A673 (cell line): ENCODE measurements around the gene MRPL34.

Experiments
- EZH2 ChIP-seq: fragments of 200-600 bp; sonication (generic); IDR thresholded peaks from 2 replicates; pipeline ENCODE4 v1.6.1; 2017; ENCODE audit warnings: borderline replicate concordance, low read depth, mild to moderate bottlenecking, mixed read lengths, antibody characterized with exemption, low read length; ENCODE audit not compliant: poor library complexity, severe bottlenecking
- TF ChIP-seq, protein P1 (sequence below): fragments of 300-800, 200-600 bp; sonication (generic); conservative IDR thresholded peaks from 2 replicates; pipeline ENCODE4 v1.5.1; 2017; ENCODE audit warnings: low read depth, mild to moderate bottlenecking, antibody characterized with exemption, low read length, moderate library complexity, mixed read lengths

DNA sequence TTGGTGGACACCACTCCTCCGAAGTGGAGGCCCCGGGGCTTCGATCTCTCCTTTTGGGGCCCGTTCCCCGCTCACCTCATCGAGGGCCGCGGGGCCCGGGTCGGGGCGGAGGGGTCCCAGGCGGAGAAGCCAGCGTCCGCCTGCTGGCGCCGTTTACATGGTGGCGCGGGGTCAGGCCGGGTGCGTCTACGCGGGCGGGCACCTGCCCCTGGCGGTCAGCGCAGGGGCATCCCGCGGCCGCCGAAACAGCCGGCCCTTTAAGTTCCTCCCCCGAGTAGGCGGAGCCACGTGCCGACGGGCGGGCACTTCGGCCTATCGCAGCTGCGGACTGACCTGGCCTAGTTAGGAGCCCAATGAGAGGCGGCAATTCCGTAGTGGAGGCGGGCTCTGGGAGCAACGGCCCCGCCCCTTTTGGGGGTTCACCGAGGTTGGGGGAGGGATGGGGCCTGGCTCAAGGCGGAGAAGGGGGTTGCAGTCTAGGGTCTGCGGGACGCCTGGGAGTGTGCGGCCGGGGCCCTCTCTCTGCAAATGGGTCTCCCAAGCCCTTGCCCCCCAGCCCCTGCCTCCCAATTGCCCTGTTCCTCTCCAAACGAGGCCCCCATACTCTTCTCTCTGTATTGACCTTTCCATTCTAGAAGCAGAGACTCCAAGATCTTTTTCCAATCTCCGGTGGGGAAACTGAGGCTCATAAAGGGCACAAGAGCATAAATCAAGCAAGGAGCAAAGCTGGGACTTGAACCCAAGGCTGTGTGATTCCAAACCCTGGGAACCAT lies 2.3 kb upstream of the MRPL34 start, which contains the start of gene ABHD8:
- TF ChIP-seq, protein P1, sequence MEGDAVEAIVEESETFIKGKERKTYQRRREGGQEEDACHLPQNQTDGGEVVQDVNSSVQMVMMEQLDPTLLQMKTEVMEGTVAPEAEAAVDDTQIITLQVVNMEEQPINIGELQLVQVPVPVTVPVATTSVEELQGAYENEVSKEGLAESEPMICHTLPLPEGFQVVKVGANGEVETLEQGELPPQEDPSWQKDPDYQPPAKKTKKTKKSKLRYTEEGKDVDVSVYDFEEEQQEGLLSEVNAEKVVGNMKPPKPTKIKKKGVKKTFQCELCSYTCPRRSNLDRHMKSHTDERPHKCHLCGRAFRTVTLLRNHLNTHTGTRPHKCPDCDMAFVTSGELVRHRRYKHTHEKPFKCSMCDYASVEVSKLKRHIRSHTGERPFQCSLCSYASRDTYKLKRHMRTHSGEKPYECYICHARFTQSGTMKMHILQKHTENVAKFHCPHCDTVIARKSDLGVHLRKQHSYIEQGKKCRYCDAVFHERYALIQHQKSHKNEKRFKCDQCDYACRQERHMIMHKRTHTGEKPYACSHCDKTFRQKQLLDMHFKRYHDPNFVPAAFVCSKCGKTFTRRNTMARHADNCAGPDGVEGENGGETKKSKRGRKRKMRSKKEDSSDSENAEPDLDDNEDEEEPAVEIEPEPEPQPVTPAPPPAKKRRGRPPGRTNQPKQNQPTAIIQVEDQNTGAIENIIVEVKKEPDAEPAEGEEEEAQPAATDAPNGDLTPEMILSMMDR: 0 out of 2 replicates have a peak, but pooled peaks have one; percentile 34
- no peak for TF ChIP-seq EZH2
